ENCODE results near the gene BRINP2.

The BRINP2 gene

GRCh38 chr1:177170756-177171535 is at the start of gene BRINP2:
TSS of gene BRINP2 (plus strand) at chr1:177170958. CDS start at chr1:177229877, 58,919 bp downstream.
- no peak for DNase-seq

GRCh38 chr1:177122461-177123251 is 48.1 kb upstream of the BRINP2 start:
- DNase-seq, result no peak

DNA sequence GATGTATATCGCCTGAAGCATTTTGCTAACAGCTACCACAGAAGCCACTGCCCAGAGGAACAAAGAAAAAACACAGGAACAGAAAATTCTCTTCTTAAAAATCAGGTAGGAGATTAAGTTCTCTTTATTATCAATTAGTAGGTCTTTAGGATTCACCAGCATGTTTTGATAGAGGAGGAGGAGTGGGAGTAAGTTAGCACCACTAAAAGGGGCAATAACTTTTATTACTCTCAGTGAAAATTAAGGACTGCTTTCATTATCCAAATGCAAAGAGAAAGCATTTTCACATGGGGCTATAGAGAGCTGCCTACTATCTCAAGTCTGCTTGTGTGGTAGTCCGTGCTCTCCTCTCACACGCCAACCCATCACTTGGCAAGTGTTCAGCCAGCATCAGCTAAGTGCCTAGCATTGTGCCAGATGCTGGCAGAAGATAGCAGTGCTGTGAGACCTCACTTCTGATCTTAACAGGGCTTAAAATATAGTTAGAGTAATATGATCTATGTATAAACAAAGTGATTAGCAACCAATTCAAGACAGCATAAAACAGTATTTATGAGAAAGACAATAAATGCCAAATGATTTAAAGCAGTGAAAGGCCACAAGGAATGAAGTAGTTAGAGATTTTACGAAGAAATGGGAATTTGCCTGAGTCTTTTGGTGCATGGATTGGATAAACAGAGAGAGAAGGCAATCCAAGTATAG is 46.0 kb upstream of the BRINP2 start:
- DNase-seq, result no peak

GRCh38 chr1:177126267-177126666 is 44.5 kb upstream of the BRINP2 start:
- DNase-seq, result no peak

DNA sequence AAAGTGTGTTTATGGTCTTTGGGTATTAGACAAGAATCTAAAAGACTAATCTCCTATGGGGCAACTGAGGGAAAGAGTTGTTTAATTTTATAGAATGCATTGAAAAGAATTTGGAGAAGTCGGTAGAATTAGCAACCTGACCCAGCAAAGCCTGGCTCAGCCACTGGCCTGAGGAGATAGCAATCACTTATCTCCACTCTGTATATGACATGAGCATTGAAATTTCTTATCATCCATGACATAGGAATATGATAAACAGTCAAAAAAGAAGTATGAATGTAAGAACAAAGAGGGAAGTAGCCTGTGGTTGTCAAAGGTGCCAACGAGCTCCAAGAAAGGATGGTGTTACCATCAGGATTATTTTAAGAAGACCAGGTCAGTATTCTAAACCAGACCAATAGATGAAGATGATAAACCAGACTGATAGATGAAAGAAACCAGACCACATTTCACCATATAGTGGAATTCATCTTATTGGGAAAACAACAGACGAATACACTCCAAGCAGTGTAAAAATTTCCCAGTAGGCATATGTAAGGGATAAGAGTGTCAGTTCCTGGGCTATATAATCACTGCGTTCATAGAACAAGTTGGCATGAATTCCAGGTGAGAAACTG is 42.0 kb upstream of the BRINP2 start:
- DNase-seq, result no peak

DNA sequence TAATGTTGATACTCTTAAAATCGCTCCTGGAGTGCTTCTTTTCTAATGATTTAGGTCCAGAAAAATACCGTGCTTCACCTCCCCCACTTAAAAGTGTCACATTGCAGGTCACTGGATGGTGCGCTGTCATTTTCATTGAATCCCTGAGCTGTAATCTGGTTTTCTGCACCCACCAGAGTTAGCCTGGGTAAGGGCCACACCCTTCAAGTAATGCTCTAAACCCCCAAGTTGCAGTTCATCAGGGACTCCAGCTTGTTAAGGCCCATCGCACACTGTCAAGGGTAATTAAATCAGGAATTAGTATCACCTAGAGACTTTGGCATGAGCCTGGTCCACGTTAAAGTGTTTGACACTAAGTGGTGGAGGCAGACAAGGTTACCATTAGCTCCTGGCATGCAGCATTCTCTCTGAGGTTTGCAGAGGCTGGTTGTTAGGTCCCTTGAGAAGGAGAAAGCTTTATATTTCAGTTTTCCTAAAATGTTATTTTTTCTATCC is 40.3 kb upstream of the BRINP2 start:
- no peak for DNase-seq

DNA sequence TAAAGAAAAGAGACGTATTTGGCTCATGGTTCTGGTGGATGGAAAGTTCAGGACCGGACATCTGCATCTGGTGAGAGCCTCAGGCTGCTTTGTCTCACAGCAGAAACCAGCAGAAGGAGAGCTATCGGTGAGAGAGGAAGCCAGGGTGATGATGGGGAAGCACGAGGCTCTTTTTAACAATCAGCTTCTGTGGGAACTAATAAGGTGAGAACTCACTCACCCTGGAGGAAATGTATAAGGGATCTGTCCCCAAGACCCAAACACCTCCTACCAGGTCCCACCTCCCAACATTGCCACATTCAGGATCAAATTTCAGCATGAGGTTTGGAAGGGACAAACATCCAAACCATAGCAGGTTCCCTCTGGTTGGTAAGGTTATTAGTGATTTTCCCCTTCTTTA is 39.0 kb upstream of the BRINP2 start:
- DNase-seq, result no peak

DNA sequence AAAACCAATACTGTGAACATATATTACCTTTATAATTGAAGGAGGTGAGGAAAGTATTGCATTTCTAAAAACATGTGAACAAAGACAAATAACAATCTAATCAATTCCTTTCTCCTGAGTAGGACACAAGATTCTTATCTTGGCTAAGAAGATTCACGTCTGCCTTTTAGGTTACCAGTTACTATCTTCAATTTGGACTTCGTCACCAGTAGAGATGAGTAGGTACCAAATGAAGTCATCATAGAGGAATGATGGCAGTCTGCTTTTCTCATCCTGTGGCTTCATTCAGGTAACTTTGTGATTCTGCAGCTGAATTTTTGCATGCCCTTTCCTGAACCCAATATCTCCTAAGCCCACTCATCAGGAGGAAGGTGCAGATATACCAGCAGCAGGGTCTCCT is 38.6 kb upstream of the BRINP2 start:
- no peak for DNase-seq

GRCh38 chr1:177133977-177134538 is 36.7 kb upstream of the BRINP2 start:
- DNase-seq, result no peak

GRCh38 chr1:177135250-177135649 is 35.5 kb upstream of the BRINP2 start:
- DNase-seq, result no peak

GRCh38 chr1:177137814-177138213 is 32.9 kb upstream of the BRINP2 start:
- DNase-seq, result no peak

GRCh38 chr1:177138347-177138746 is 32.4 kb upstream of the BRINP2 start:
- DNase-seq, result no peak

GRCh38 chr1:177142010-177142409 is 28.7 kb upstream of the BRINP2 start:
- no peak for DNase-seq

GRCh38 chr1:177142791-177143271 is 27.9 kb upstream of the BRINP2 start:
- no peak for DNase-seq

- no peak for DNase-seq
Observed at GRCh38 chr1:177145106-177146070, 25.4 kb upstream of the BRINP2 start.

DNA sequence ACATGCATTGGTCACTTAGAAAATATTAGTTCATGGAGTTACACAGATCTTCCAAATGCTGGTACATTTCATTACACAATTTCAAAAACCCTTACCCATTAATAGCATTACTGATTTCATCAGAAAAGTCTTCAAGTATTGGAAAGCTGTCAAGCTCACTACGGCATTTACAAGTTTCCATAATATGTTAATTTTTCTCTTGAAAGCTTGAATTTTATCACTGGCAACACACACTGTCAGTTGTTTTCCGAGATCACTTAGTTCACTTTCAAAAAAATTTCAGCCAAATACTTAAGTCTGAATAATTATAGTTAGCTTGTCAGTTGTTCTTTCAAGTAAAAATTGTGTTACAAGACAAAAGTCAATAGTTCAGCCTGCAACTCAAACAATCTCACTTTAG is 24.3 kb upstream of the BRINP2 start:
- DNase-seq, result no peak

- DNase-seq, result no peak
Observed at GRCh38 chr1:177162243-177162642, 8.5 kb upstream of the BRINP2 start.

DNA sequence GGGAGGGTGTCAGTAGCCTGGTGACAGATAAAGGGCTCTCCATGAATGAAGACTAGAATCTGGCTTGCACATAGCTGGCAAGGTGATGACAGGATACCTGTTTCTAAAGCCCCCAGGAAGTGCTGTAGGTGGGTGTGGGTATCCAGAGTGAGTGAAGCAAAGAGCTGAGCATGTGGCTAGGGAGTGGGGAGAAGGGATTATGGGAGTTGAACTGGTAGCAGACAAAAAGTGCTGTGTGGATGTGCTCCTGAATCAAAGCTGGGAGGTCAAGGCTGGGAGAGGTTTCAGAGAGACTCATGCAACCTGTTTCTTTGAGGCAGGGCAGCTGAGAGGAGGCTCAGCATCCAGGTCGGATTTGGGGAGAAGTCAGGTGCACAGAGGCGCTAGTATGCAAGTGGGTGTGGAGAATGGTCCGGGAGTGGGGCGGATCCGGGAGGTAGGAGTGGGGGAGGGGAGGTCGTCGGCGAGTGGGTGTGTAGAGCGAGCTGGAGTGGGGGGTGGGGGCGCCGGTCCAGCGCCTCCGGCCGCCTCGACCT is 6.8 kb upstream of the BRINP2 start:
- no peak for DNase-seq

DNA sequence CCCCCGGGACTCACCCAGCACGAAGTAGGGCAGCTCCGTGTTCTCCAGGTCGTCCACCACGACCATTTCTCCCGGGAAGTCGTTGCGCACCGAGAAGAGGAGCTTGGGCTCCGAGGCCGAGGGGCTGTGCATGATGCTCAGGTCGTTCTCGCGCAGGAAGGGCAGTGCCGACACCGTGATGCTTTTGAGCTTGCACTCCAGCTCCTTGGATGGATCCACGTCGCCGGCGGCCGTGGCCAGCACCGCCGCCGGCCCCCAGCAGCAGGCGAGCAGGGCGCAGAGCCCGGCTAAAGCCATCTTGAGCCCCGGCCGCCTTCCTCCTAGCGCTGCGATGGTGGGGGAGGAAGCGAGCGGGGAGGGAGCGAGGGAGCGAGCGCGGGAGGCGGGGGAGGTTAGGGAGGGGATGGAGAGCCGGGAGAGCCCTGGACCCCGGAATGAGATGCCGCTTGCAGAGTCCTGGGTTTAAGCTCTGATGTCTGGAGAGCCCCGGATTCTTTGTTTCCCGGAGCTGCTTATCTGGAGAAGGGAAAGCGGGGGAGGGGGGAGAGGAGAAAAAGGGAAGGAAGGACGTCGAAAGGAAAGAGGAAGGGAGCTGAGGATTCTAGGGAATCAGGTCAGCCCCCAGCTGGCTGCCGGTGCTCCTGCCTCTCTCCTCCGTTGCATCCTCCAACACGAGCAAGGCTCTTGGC is 6.2 kb upstream of the BRINP2 start, which contains the start of gene ASTN1:
Gene ASTN1 (minus strand): TSS at position 333 of the 689 bp plus-strand sequence. CDS start 36 bp downstream, at position 297.
- DNase-seq, result no peak

- no peak for DNase-seq
Observed at GRCh38 chr1:177165069-177165439, 5.7 kb upstream of the BRINP2 start.

Measured in suppressor macrophage treated with lipopolysaccharide for 4 hours (primary cell).